Neural cell (in vitro differentiated cells): ENCODE results near the gene CALHM4.

Source experiments
- CTCF ChIP-seq: fragments of 450-650 bp; IDR thresholded peaks from 2 replicates; pipeline ENCODE4 v1.5.1; 2014; ENCODE audit warnings: antibody characterized with exemption, mild to moderate bottlenecking, moderate library complexity; ENCODE audit not compliant: poor library complexity, severe bottlenecking
- EZH2 ChIP-seq: fragments of 200-600, 300-800 bp; shearing (Covaris generic), sonication (generic); IDR thresholded peaks from 2 replicates; pipeline ENCODE4 v1.6.1; 2014; ENCODE audit warnings: antibody characterized with exemption, low read length, borderline replicate concordance, mild to moderate bottlenecking; ENCODE audit not compliant: insufficient read depth, poor library complexity, severe bottlenecking
- MXI1 ChIP-seq: fragments of 450-650 bp; conservative IDR thresholded peaks from 2 replicates; pipeline ENCODE4 v1.6.1; 2014; ENCODE audit warnings: antibody characterized with exemption, mild to moderate bottlenecking; ENCODE audit not compliant: poor library complexity, severe bottlenecking
- POLR2AphosphoS5 ChIP-seq: IDR thresholded peaks from 2 replicates; pipeline ENCODE4 v1.6.1; 2012
- RAD21 ChIP-seq: fragments of 450-650 bp; conservative IDR thresholded peaks from 2 replicates; pipeline ENCODE4 v1.6.1; 2014; ENCODE audit warnings: antibody characterized with exemption, mild to moderate bottlenecking, moderate library complexity
- REST ChIP-seq: IDR thresholded peaks from 2 replicates; pipeline ENCODE4 v1.6.1; 2012; ENCODE audit warnings: borderline replicate concordance
- SMC3 ChIP-seq: fragments of 450-650 bp; conservative IDR thresholded peaks from 2 replicates; pipeline ENCODE4 v1.6.1; 2014; ENCODE audit warnings: antibody characterized with exemption, mild to moderate bottlenecking, moderate library complexity; ENCODE audit not compliant: poor library complexity
- TAF1 ChIP-seq: IDR thresholded peaks from 2 replicates; pipeline ENCODE4 v1.6.1; 2012; ENCODE audit warnings: low read depth

- TF ChIP-seq SMC3 = no peak
- no peak for TF ChIP-seq CTCF
- no peak for TF ChIP-seq RAD21
- TF ChIP-seq TAF1 = no peak
- TF ChIP-seq EZH2 = no peak
- TF ChIP-seq REST = no peak
- TF ChIP-seq MXI1 = no peak
- TF ChIP-seq POLR2AphosphoS5 = no peak
These were observed 18.6 kb downstream of the CALHM4 start for GRCh38 chr6:116572162-116572561.
